Erythroblast (primary cell): ENCODE data around the gene ANK2.

Experiments
- DNase-seq, 2 experiments: peaks; one replicate each; lab custom pipeline; 2025; lab: John Stamatoyannopoulos, UW
- GATA1 ChIP-seq: IDR thresholded peaks from 2 replicates; pipeline ENCODE4 v1.6.1; 2011; ENCODE audit warnings: low read depth, mild to moderate bottlenecking, control low read depth, low read length, moderate library complexity
- POLR2A ChIP-seq: IDR thresholded peaks from 2 replicates; pipeline ENCODE4 v1.6.1; 2011; ENCODE audit warnings: mild to moderate bottlenecking, low read length

The ANK2 gene

GRCh38 chr4:113404167-113404571, 354.7 kb downstream of the ANK2 start:
- DNase-seq: no peak
- no peak for TF ChIP-seq POLR2A
- no peak for TF ChIP-seq GATA1

GRCh38 chr4:113404841-113405240, 355.4 kb downstream of the ANK2 start:
- no peak for DNase-seq
- no peak for TF ChIP-seq POLR2A
- no peak for TF ChIP-seq GATA1

DNA sequence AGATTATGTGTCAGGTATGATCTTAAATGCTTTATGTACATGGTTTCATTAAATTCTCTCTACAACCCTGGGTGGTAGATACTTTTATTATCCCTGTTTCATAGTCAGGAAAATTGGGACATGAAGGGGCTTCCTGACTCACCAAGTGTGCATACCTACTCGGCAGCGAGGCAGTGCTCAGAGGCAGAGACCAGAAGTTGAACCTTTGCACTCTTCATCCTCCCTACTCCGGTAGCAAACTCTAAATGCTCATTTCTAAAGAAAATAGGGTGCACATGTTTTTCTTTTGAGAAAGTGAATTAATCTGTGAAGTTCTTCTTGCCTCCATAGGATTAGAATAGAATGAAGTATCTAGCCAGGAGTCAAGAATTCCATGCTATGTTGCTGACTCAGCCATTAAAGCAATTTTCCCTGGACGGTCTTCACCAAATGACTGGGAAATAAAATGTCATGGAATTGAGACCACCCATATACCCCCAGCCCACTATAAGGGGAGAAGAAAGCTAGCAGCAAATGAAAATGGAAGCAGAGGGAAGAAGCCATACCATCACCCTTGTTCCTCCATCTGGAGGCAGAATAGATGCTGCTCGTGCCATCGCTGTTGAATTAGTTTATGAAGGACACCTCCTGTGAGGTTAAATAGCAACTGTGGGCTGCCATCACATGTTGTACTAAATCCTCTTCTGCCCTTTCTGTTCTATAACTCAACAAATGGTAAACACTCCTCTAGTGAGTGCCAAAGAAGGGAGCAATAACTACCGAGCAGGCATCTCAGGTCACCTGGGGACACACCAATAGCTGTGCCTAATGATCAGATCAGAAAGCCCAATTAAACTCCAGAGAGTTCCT, 356.6 kb downstream of the ANK2 start:
- no peak for DNase-seq
- TF ChIP-seq GATA1 (no peak), POLR2A (no peak)

DNA sequence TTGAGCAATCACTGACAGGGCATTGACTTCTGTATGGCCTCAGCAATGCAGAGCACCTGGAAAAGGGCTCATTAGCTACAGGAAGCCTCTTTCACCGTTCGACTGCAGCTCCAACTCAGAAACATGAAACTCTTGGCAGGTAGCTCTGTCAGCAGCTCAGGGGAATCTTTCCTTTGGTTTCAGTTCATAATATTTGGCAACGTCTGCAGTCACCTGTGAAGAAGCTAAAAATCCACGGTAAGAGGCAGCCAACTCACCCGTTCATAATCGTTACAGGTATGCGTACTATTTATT, 357.2 kb downstream of the ANK2 start:
- TF ChIP-seq POLR2A (no peak), GATA1 (no peak)
- no peak for DNase-seq

DNA sequence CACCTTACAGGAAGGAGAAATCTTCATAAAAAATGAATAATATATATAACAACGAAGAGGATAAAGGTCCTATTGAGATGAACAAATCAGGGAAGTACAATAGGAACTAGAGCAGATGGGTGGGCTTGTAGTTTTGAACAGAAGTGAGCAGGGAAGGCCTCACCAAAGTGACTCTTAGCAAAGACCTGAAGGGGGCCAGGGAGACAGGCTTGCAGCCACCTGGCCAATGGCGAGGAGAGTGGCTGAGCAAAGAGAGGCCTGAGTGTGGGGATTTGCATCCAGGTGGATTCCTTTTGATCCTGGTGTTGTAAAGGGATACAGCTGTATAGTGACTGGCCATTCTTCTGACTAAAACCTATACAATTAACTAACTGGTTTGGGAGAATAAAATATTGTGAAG, 358.0 kb downstream of the ANK2 start:
- TF ChIP-seq POLR2A (no peak), GATA1 (no peak)
- DNase-seq: no peak

DNA sequence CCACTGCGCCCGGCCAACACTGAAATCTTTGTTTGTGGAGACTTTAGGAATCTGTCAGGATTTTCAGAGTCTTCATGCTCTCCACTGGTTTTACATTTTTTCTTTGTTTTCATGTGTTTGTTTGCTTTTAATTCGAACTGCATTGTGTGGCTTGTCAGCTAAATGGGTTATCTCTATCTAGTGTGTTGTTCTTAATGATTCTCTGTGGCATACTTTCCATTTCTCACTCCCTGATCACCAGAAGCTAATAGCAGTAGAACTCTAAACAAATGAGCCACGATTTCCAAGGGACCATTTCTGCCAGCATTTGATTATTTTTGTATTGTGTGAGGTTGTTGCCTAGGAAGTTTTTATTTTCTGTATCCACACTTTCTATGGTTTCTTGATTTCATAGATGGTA, 359.7 kb downstream of the ANK2 start:
- TF ChIP-seq POLR2A (no peak), GATA1 (no peak)
- no peak for DNase-seq

GRCh38 chr4:113410686-113411085, 361.2 kb downstream of the ANK2 start:
- no peak for DNase-seq
- no peak for TF ChIP-seq GATA1
- no peak for TF ChIP-seq POLR2A

DNA sequence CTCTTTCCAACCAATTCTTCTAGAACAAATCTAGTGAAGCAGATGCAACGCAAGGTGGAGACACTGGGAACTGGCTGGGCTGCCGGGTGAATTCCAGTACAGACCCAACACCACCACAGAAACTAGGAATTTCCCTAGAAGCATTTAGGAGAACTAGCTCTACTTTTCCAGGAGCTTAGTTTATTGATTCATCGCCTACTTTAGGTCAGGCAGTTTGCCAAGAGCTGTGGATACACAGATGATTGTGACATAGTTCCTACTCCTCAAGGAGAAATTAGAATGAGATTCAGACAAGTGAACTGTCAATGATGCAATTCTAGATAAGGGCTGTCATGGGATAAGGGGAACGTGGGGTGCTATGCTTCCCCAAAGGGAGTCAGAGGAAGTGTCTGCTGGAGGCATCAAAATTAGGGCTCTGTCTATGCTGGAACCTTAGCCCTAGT, 362.1 kb downstream of the ANK2 start:
- no peak for DNase-seq
- TF ChIP-seq GATA1 (no peak), POLR2A (no peak)

GRCh38 chr4:113419631-113420030, 370.2 kb downstream of the ANK2 start:
- DNase-seq: no peak
- no peak for TF ChIP-seq GATA1

DNA sequence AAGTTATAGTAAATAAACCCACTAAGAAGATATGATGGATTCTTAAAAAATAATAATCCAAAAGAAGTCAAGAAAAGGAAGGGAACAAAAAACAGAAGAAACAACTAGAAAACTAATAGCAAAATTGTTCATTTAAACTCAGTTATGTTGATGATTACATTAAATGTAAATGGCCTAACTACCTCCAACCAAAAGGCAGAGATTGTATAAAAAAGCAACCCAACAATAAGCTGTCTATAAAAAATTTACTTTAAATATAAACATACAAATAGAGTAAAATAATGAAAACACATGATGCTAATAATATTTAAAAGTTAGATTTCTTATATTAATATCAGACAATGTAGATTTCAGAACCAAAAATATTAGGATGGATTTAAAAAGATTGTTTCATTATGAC, 371.5 kb downstream of the ANK2 start:
- no peak for DNase-seq
- no peak for TF ChIP-seq POLR2A
- TF ChIP-seq GATA1: no peak

DNA sequence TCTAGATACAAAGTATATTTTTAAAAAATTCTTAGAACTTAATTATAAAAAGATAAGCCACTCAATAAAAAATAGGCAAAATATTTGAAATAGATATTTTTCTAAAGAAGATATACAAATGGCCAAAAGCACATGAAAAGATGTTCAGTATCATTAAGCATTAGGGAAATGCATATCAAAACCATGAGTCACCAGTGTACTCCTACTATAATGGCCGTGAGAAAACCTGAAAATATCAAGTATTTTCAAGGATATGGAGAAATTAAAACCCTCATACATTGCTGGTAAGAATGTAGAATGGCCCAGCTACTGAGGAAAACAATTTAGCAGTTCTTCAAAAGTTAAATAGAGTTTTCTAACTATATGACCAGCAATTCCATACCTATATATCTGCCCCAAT, 374.2 kb downstream of the ANK2 start:
- TF ChIP-seq POLR2A (no peak), GATA1 (no peak)
- no peak for DNase-seq

GRCh38 chr4:113433116-113433515, 383.7 kb downstream of the ANK2 start:
- TF ChIP-seq GATA1 (no peak), POLR2A (no peak)
- DNase-seq: no peak
